Mesothelial cell of epicardium (in vitro differentiated cells): Measurements from ENCODE around the gene SNAP47. TPM values are rescaled to one million over a fixed set of nuclear protein-coding genes. Genes with fewer than 3 reads are reported as not detected.
A peak's percentile ranks its signal among the peaks of the same experiment; 100 is the strongest.

Experiments used
- DNase-seq, 2 experiments: peaks; one replicate each; pipeline ENCODE4 v3.0.0; 2021; ENCODE audit warnings: low spot score in 2 of 2; ENCODE audit not compliant: unreplicated experiment in 2 of 2
- H3K27ac Mint-ChIP-seq: 2 replicates; pipeline ENCODE4 v1.8.0; 2021; ENCODE audit warnings: mixed read lengths
- H3K27me3 Mint-ChIP-seq: 2 replicates; pipeline ENCODE4 v1.8.0; 2021; ENCODE audit warnings: low read depth, mixed read lengths
- H3K36me3 Mint-ChIP-seq: 2 replicates; pipeline ENCODE4 v1.8.0; 2021; ENCODE audit warnings: mixed read lengths
- H3K4me1 Mint-ChIP-seq: 2 replicates; pipeline ENCODE4 v1.8.0; 2021; ENCODE audit warnings: mixed read lengths
- H3K4me3 Mint-ChIP-seq: 2 replicates; pipeline ENCODE4 v1.8.0; 2021; ENCODE audit warnings: mild to moderate bottlenecking, moderate library complexity, mixed read lengths
- H3K9me3 Mint-ChIP-seq: 2 replicates; pipeline ENCODE4 v1.8.0; 2021; ENCODE audit warnings: mixed read lengths
- CTCF ChIP-seq: fragments of 200-600 bp; sonication (generic); IDR thresholded peaks from one replicate; pipeline ENCODE4 v1.5.0; 2021; ENCODE audit warnings: antibody characterized with exemption; ENCODE audit not compliant: unreplicated experiment
- total RNA-seq: library from RNA; stranded (reverse); gene quantifications from 3 replicates; pipeline ENCODE4 v1.2.1, GENCODE V29; 2021

The SNAP47 gene
- total RNA-seq, 1 donor from 2014 or later: 42.6 TPM

GRCh38 chr1:227726924-227727599 is 8.2 kb upstream of the SNAP47 start:
- no peak for DNase-seq
- TF ChIP-seq CTCF: no peak
- no peaks in the 10 kb centered on the region for H3K27me3 Mint-ChIP-seq
- H3K4me1 Mint-ChIP-seq: peaks cover 24% of the 10 kb centered on the region
- no peak overlapping the region for H3K27ac Mint-ChIP-seq
- H3K9me3 Mint-ChIP-seq: peaks cover 23% of the 10 kb centered on the region
- peak overlapping the region; percentile 26 for H3K4me3 Mint-ChIP-seq
- peaks cover 5% of the 10 kb centered on the region for H3K36me3 Mint-ChIP-seq

- no peak for TF ChIP-seq CTCF
- Mint-ChIP-seq H3K27ac (peak overlapping the region; percentile 87), H3K27me3 (no peaks in the 10 kb centered on the region), H3K9me3 (peaks cover 12% of the 10 kb centered on the region), H3K4me1 (peaks cover 25% of the 10 kb centered on the region), H3K36me3 (no peaks in the 10 kb centered on the region), H3K4me3 (peak overlapping the region; percentile 76)
- DNase-seq: peak in 1 of 2 experiments; percentile 63
Observed at GRCh38 chr1:227728059-227728891, 7.0 kb upstream of the SNAP47 start.

GRCh38 chr1:227728892-227729143 is 6.4 kb upstream of the SNAP47 start:
- DNase-seq: no peak
- peak overlapping the region; percentile 78 for H3K27ac Mint-ChIP-seq
- H3K27me3 Mint-ChIP-seq: no peaks in the 10 kb centered on the region
- peak overlapping the region; percentile 75 for H3K4me3 Mint-ChIP-seq
- peaks cover 30% of the 10 kb centered on the region for H3K4me1 Mint-ChIP-seq
- H3K36me3 Mint-ChIP-seq: no peaks in the 10 kb centered on the region
- TF ChIP-seq CTCF: no peak
- H3K9me3 Mint-ChIP-seq: peaks cover 6% of the 10 kb centered on the region

- Mint-ChIP-seq H3K9me3 (peaks cover 1% of the 10 kb centered on the region), H3K27ac (peak overlapping the region; percentile 78), H3K4me3 (peak overlapping the region; percentile 75), H3K4me1 (peaks cover 32% of the 10 kb centered on the region), H3K27me3 (no peaks in the 10 kb centered on the region), H3K36me3 (no peaks in the 10 kb centered on the region)
- TF ChIP-seq CTCF: no peak
- no peak for DNase-seq
Observed at GRCh38 chr1:227729144-227729880, 5.9 kb upstream of the SNAP47 start.

- TF ChIP-seq CTCF: peak; percentile 55
- no peak for DNase-seq
- H3K4me1 Mint-ChIP-seq: peaks cover 35% of the 10 kb centered on the region
- peak overlapping the region; percentile 53 for H3K27ac Mint-ChIP-seq
- no peaks in the 10 kb centered on the region for H3K36me3 Mint-ChIP-seq
- H3K27me3 Mint-ChIP-seq: no peaks in the 10 kb centered on the region
- H3K4me3 Mint-ChIP-seq: peak overlapping the region; percentile 57
- no peaks in the 10 kb centered on the region for H3K9me3 Mint-ChIP-seq
Observed at GRCh38 chr1:227729881-227730629, 5.2 kb upstream of the SNAP47 start.
